Measurements from ENCODE around the gene SLFN11.

DNA sequence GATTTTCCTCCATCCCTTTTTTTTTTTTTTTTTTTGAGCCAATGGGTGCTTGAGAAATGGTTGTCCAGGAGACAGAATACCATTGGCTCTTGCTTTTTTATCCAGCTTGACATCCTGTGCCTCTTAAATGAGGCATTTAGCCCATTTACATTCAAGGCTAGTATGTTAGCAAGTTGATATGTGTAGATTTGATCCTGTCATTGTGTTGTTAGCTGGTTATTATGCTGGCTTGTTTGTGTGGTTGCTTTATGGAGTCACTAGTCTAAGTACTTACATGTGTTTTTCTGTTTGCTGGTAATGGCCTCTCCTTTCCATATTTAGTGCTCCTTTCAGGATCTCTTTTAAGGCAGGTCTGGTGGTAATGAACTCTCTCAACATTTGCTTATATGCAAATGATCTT lies 14.1 kb upstream of the SLFN11 start:
- TF ChIP-seq, protein P1, sequence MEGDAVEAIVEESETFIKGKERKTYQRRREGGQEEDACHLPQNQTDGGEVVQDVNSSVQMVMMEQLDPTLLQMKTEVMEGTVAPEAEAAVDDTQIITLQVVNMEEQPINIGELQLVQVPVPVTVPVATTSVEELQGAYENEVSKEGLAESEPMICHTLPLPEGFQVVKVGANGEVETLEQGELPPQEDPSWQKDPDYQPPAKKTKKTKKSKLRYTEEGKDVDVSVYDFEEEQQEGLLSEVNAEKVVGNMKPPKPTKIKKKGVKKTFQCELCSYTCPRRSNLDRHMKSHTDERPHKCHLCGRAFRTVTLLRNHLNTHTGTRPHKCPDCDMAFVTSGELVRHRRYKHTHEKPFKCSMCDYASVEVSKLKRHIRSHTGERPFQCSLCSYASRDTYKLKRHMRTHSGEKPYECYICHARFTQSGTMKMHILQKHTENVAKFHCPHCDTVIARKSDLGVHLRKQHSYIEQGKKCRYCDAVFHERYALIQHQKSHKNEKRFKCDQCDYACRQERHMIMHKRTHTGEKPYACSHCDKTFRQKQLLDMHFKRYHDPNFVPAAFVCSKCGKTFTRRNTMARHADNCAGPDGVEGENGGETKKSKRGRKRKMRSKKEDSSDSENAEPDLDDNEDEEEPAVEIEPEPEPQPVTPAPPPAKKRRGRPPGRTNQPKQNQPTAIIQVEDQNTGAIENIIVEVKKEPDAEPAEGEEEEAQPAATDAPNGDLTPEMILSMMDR (IDR thresholded peaks at IDR 0.05; ENCODE audit: insufficient read depth, low read depth, low read length) = no peak
- no peak for TF ChIP-seq EZH2 (IDR thresholded peaks at IDR 0.05; ENCODE audit: insufficient read depth, low read length)

Data from astrocyte (in vitro differentiated cells and primary cell).